GM12878 (cell line): ENCODE measurements around the gene BPTF. TPM values are rescaled to one million over a fixed set of nuclear protein-coding genes. Genes with fewer than 3 reads are reported as not detected.
A peak's percentile ranks its signal among the peaks of the same experiment; 100 is the strongest.

Experiments used
- ATAC-seq: fragments of 200-7000 bp; cut with Tn5 transposase; 3 replicates; pipeline ENCODE4 v1.9.1; 2020; ENCODE audit warnings: mild to moderate bottlenecking, moderate library complexity
- BruUV-seq: library from RNA; stranded (reverse); fragments of 400-500 nt; replicated peaks from 2 replicates; lab custom pipeline; 2021; lab: Mats Ljungman, UMichigan
- CTCF ChIA-PET: fragments of 300-600 bp; sonication (Branson Sonifier 250); formaldehyde crosslinking; extraction: SDS; loops from one replicate; lab custom pipeline; 2021; ENCODE audit warnings: inconsistent platforms; lab: Yijun Ruan, JAX
- POLR2A ChIA-PET: fragments of 350-600 bp; formaldehyde crosslinking; extraction: SDS; loops from one replicate; lab custom pipeline; 2021; ENCODE audit warnings: inconsistent platforms; lab: Charles Lee
- RAD21 ChIA-PET: fragments of 300-600 bp; sonication (Branson Sonifier 250); formaldehyde crosslinking; loops from one replicate; lab custom pipeline; 2023; ENCODE audit warnings: antibody characterized with exemption; ENCODE audit not compliant: unreplicated experiment; lab: Charles Lee
- SMC1A ChIA-PET: fragments of 300-600 bp; sonication (Branson Sonifier 250); formaldehyde crosslinking; loops from one replicate; lab custom pipeline; 2023; ENCODE audit not compliant: unreplicated experiment, uncharacterized antibody; lab: Charles Lee
- DNase-seq: peaks from one replicate; pipeline ENCODE4 v3.0.0-alpha.2; 2011; ENCODE audit warnings: low read depth, low spot score
- FAIRE-seq: peaks from 3 replicates; lab custom pipeline; 2011; peaks lifted over from hg19 to GRCh38; lab: Jason Lieb, UNC
- H2AFZ ChIP-seq: 2 replicates; pipeline ENCODE4 v1.6.0; 2011; ENCODE audit warnings: low read depth, low read length, control low read depth; ENCODE audit not compliant: control insufficient read depth
- H3K27ac ChIP-seq: 2 replicates; pipeline ENCODE4 v1.5.1; 2011; ENCODE audit warnings: control low read depth; ENCODE audit not compliant: control insufficient read depth, insufficient read depth
- H3K27me3 ChIP-seq, 2 experiments: replicated peaks in 1 of 2; 2 replicates each; pipeline versions ENCODE4 v1.6.0 to v1.6.1; 2011; ENCODE audit warnings: low read length in 1 of 2; ENCODE audit not compliant: control insufficient read depth in 2 of 2, insufficient read depth in 2 of 2
- H3K36me3 ChIP-seq, 2 experiments: 2 replicates each; pipeline ENCODE4 v1.5.1; 2011; ENCODE audit warnings: low read length in 1 of 2; ENCODE audit not compliant: control insufficient read depth in 2 of 2, insufficient read depth in 2 of 2
- H3K4me1 ChIP-seq: 2 replicates; pipeline ENCODE4 v1.6.1; 2011; ENCODE audit warnings: mild to moderate bottlenecking, low read length, moderate library complexity, mixed read lengths; ENCODE audit not compliant: control insufficient read depth, insufficient read depth
- H3K4me2 ChIP-seq: 2 replicates; pipeline ENCODE4 v1.6.0; 2011; ENCODE audit warnings: control low read depth; ENCODE audit not compliant: control insufficient read depth, insufficient read depth
- H3K4me3 ChIP-seq: fragments of 200-600 bp; sonication (generic); 2 replicates; pipeline ENCODE4 v1.5.1; 2016
- H3K79me2 ChIP-seq: 2 replicates; pipeline ENCODE4 v1.6.0; 2011; ENCODE audit warnings: low read length; ENCODE audit not compliant: control insufficient read depth, insufficient read depth
- H3K9ac ChIP-seq: 2 replicates; pipeline ENCODE4 v1.8.0; 2011; ENCODE audit warnings: low read length, control low read depth, mixed read lengths; ENCODE audit not compliant: control insufficient read depth, insufficient read depth
- H3K9me3 ChIP-seq: replicated peaks from 3 replicates; pipeline ENCODE4 v1.5.1; 2011; ENCODE audit warnings: mild to moderate bottlenecking, low read length; ENCODE audit not compliant: control insufficient read depth, insufficient read depth
- H4K20me1 ChIP-seq: 2 replicates; pipeline ENCODE4 v1.6.0; 2011; ENCODE audit not compliant: control insufficient read depth, insufficient read depth
- BRCA1 ChIP-seq: IDR thresholded peaks from 2 replicates; pipeline ENCODE4 v1.6.1; 2011; ENCODE audit warnings: low read depth, low read length, improper control_type of control experiment
- CEBPB ChIP-seq, 2 experiments: fragments of 150-350 bp in 1 of 2; IDR thresholded peaks; 2 replicates each; pipeline ENCODE4 v1.6.1; 2012 to 2014; ENCODE audit warnings: low read depth in 2 of 2, low read length in 2 of 2, borderline replicate concordance in 1 of 2, inconsistent platforms in 1 of 2
- CREM ChIP-seq: IDR thresholded peaks from 2 replicates; pipeline ENCODE4 v1.6.1; 2014; ENCODE audit warnings: antibody characterized with exemption, low read depth
- E2F4 ChIP-seq: IDR thresholded peaks from 2 replicates; pipeline ENCODE4 v1.6.1; 2012; ENCODE audit warnings: low read depth, low read length, improper control_type of control experiment
- MEF2B ChIP-seq: fragments of 450-650 bp; IDR thresholded peaks from 2 replicates; pipeline ENCODE4 v1.6.1; 2018; ENCODE audit warnings: mild to moderate bottlenecking, moderate library complexity; ENCODE audit not compliant: partially characterized antibody, poor library complexity, severe bottlenecking
- MTA2 ChIP-seq: fragments of 450-650 bp; IDR thresholded peaks from 2 replicates; pipeline ENCODE4 v1.6.1; 2016; ENCODE audit warnings: low read depth, mild to moderate bottlenecking, moderate library complexity
- NR2F1 ChIP-seq: fragments of 450-650 bp; conservative IDR thresholded peaks from 2 replicates; pipeline ENCODE4 v1.6.1; 2017; ENCODE audit warnings: mild to moderate bottlenecking
- RAD21 ChIP-seq: IDR thresholded peaks from 2 replicates; pipeline ENCODE4 v1.6.1; 2011; ENCODE audit warnings: mild to moderate bottlenecking, low read depth, low read length, moderate library complexity; ENCODE audit not compliant: insufficient read depth
- RB1 ChIP-seq: fragments of 450-650 bp; formaldehyde crosslinking; IDR thresholded peaks from 2 replicates; pipeline ENCODE4 v1.6.1; 2017; ENCODE audit warnings: mild to moderate bottlenecking, borderline replicate concordance
- SREBF1 ChIP-seq: IDR thresholded peaks from 2 replicates; pipeline ENCODE4 v1.6.1; 2012; ENCODE audit warnings: mild to moderate bottlenecking, low read length
- SRF ChIP-seq, 2 experiments: IDR thresholded peaks; 2 replicates each; pipeline ENCODE4 v1.6.1; 2011; ENCODE audit warnings: low read depth in 2 of 2, low read length in 2 of 2, mild to moderate bottlenecking in 1 of 2, moderate library complexity in 1 of 2
- ZNF207 ChIP-seq: fragments of 450-650 bp; IDR thresholded peaks from 2 replicates; pipeline ENCODE4 v1.6.1; 2014; ENCODE audit warnings: antibody characterized with exemption, mild to moderate bottlenecking, borderline replicate concordance
- ZNF592 ChIP-seq: fragments of 450-650 bp; IDR thresholded peaks from 2 replicates; pipeline ENCODE4 v1.6.1; 2017; ENCODE audit warnings: mild to moderate bottlenecking, moderate library complexity
- ZNF687 ChIP-seq: fragments of 450-650 bp; IDR thresholded peaks from 2 replicates; pipeline ENCODE4 v1.6.1; 2017; ENCODE audit warnings: mild to moderate bottlenecking, moderate library complexity
- WGBS: methylation state at CpG from one replicate; pipeline ENCODE4 v1.1.6; 2016; ENCODE audit warnings: low lambda C conversion rate; ENCODE audit not compliant: insufficient replicate concordance, insufficient coverage; ENCODE audit errors: missing lambda C conversion rate; 5-methylcytosine and 5-hydroxymethylcytosine counted together
- in situ Hi-C: fragments of 300-500 bp; cut with MboI; formaldehyde crosslinking; loops from 9 replicates; pipeline ENCODE4 v1.14.3; 2018; ENCODE audit warnings: mixed read lengths
- intact Hi-C: fragments of 100-400 bp; cut with micrococcal nuclease; formaldehyde crosslinking; loops from one replicate; pipeline ENCODE4 v1.14.2; 2022; ENCODE audit not compliant: unreplicated experiment
- polyA plus RNA-seq, 11 experiments: library from polyadenylated mRNA; depleted of rRNA in 4 of 11; unstranded in 6 of 11; stranded (reverse) in 5 of 11; fragments of >200 nt; fragmentation: Nextera tagmentation in 4 of 11; fragmentation: Illumina TruSeq in 1 of 11; extraction: Ambion mirVana in 4 of 11; extraction: Trizol in 1 of 11; gene quantifications; 1 replicate in 1 of 11; 2 replicates in 10 of 11; pipeline versions ENCODE4 v1.2.1 to v1.2.3, GENCODE V29; 2011 to 2016; ENCODE audit warnings: inconsistent platforms in 2 of 11, missing spikeins in 2 of 11, low read depth in 1 of 11
- total RNA-seq, 4 experiments: library from RNA; depleted of rRNA in 3 of 4; stranded (reverse); fragments of >200 nt in 3 of 4; fragmentation: Illumina TruSeq in 1 of 4; extraction: Trizol in 1 of 4; gene quantifications; 2 replicates each; pipeline versions ENCODE4 v1.2.1 to v1.2.3, GENCODE V29; 2013 to 2021

Gene BPTF
- total and polyA plus RNA-seq, 10 of the 15 experiments (the other 5 are each of a cell fraction or from before 2014, with no cell fraction given): 19.4 to 78.3 (median 44.8) TPM

GRCh38 chr17:67830440-67830839 is 5.1 kb downstream of the BPTF start (continued):
- TF ChIP-seq CEBPB (IDR thresholded peaks at IDR 0.05; ENCODE audit: borderline replicate concordance in 1 of 2, low read depth in 2 of 2, low read length in 2 of 2): no peak
- no peak for TF ChIP-seq E2F4
- no peak for TF ChIP-seq MEF2B
- no peak for TF ChIP-seq NR2F1
- no peak for TF ChIP-seq BRCA1
- TF ChIP-seq SRF (IDR thresholded peaks at IDR 0.05; ENCODE audit: low read depth in 2 of 2, low read length in 2 of 2): no peak

GRCh38 chr17:67831268-67831667 is 6.0 kb downstream of the BPTF start:
- FAIRE-seq (no peak), DNase-seq (no peak), ATAC-seq (no peak)
- WGBS: 80% methylated on average over 4 of the region's 4 CpGs
- Histone ChIP-seq H3K27me3 (no peaks in the 10 kb centered on the region), H2AFZ (no peak overlapping the region), H3K79me2 (peaks cover 89% of the 10 kb centered on the region), H3K4me2 (peak overlapping the region; percentile 47), H3K36me3 (no peaks in the 10 kb centered on the region), H3K27ac (no peak overlapping the region), H4K20me1 (no peaks in the 10 kb centered on the region), H3K4me3 (no peak overlapping the region), H3K4me1 (peaks cover 20% of the 10 kb centered on the region), H3K9me3 (no peaks in the 10 kb centered on the region), H3K9ac (no peak overlapping the region)
- CTCF ChIA-PET: interaction anchor here (1.0 to 4.2 kb wide), 2 partner anchors 31 to 113 kb away, joined by 3 to 21 read pairs; partner anchors contain the start of gene NOL11
- POLR2A ChIA-PET: interaction anchor here (1.7 kb wide), 1 partner anchor 18 kb away, joined by 5 read pairs; no protein-coding TSS in a partner anchor
- no TSS peak for BruUV-seq
- RAD21 ChIA-PET: interaction anchor here (2.3 kb wide), 1 partner anchor 31 kb away, joined by 5 read pairs; no protein-coding TSS in a partner anchor
- intact Hi-C loops (no loop called here), in situ Hi-C loops (no loop called here)
- SMC1A ChIA-PET: interaction anchor here (1.3 to 1.8 kb wide), 6 partner anchors 18 to 154 kb away, joined by 3 to 6 read pairs (median 4); no protein-coding TSS in a partner anchor
- TF ChIP-seq ZNF687 (no peak), MTA2 (no peak), CREM (no peak), ZNF592 (no peak), NR2F1 (no peak), ZNF207 (no peak), RAD21 (no peak), RB1 (no peak), SREBF1 (no peak)
